Right atrium auricular region (tissue), 2 donors: ENCODE data around the gene TOMM22. TPM values are rescaled to one million over a fixed set of nuclear protein-coding genes. Genes with fewer than 3 reads are reported as not detected.

Source experiments
- DNase-seq: peaks from one replicate; pipeline ENCODE4 v3.0.0-alpha.2; 2019; ENCODE audit warnings: low spot score
- H3K27ac ChIP-seq, 2 donors: fragments of 200-600 bp; sonication (generic); 1 replicate in 1 of 2; 2 replicates in 1 of 2; pipeline ENCODE4 v1.5.1; 2016 to 2019
- H3K27me3 ChIP-seq, 2 donors: fragments of 200-600 bp; sonication (generic); one replicate each; pipeline versions ENCODE4 v1.5.1 to v1.6.0; 2017 to 2019
- H3K36me3 ChIP-seq: fragments of 200-600 bp; sonication (generic); one replicate; pipeline ENCODE4 v1.5.1; 2016
- H3K4me1 ChIP-seq, 2 donors: fragments of 200-600 bp; sonication (generic); one replicate each; pipeline versions ENCODE4 v1.5.1 to v1.6.0; 2017 to 2019
- H3K4me3 ChIP-seq, 2 donors: fragments of 200-600 bp; sonication (generic); 1 replicate in 1 of 2; 2 replicates in 1 of 2; pipeline ENCODE4 v1.5.1; 2017 to 2019; ENCODE audit warnings: mild to moderate bottlenecking in 1 of 2, moderate library complexity in 1 of 2
- H3K9me3 ChIP-seq, 2 donors: fragments of 200-600 bp; sonication (generic); one replicate each; pipeline ENCODE4 v1.5.1; 2019
- CTCF ChIP-seq, 2 donors: fragments of 200-600 bp; sonication (generic); IDR thresholded peaks; one replicate each; pipeline ENCODE4 v1.5.1; 2019; ENCODE audit warnings: antibody characterized with exemption in 2 of 2
- total RNA-seq, 2 donors: library from RNA; depleted of rRNA; stranded (reverse); fragments of >200 nt; gene quantifications; one replicate each; pipeline ENCODE4 v1.1.0, GENCODE V29; 2016

Gene TOMM22
- total RNA-seq, 2 donors from 2014 or later = 36.9 to 42.5 TPM

GRCh38 chr22:38733329-38733723 lies 51.6 kb downstream of the TOMM22 start:
- H3K9me3 ChIP-seq = no peaks in the 10 kb centered on the region
- H3K36me3 ChIP-seq = peaks cover 72% of the 10 kb centered on the region
- peak overlapping the region; percentile 70 to 76 for H3K27ac ChIP-seq
- H3K4me3 ChIP-seq = no peak overlapping the region
- H3K4me1 ChIP-seq = peaks cover 0 to 39% of the 10 kb centered on the region in 2 donors
- DNase-seq = no peak
- peak; percentile 60 to 73 for TF ChIP-seq CTCF (IDR thresholded peaks at IDR 0.05)
- no peaks in the 10 kb centered on the region for H3K27me3 ChIP-seq

GRCh38 chr22:38733724-38734381 lies 52.1 kb downstream of the TOMM22 start:
- no peaks in the 10 kb centered on the region for H3K9me3 ChIP-seq
- no peak for TF ChIP-seq CTCF (IDR thresholded peaks at IDR 0.05)
- peaks cover 72% of the 10 kb centered on the region for H3K36me3 ChIP-seq
- H3K4me1 ChIP-seq = peaks cover 0 to 39% of the 10 kb centered on the region in 2 donors
- no peak overlapping the region for H3K4me3 ChIP-seq
- DNase-seq = peak; percentile 72
- peak overlapping the region; percentile 70 to 76 for H3K27ac ChIP-seq
- H3K27me3 ChIP-seq = no peaks in the 10 kb centered on the region

- H3K4me3 ChIP-seq = no peak overlapping the region
- no peaks in the 10 kb centered on the region for H3K27me3 ChIP-seq
- DNase-seq = no peak
- H3K9me3 ChIP-seq = no peaks in the 10 kb centered on the region
- peak overlapping the region; percentile 70 to 76 for H3K27ac ChIP-seq
- TF ChIP-seq CTCF (IDR thresholded peaks at IDR 0.05) = no peak
- H3K36me3 ChIP-seq = peaks cover 72% of the 10 kb centered on the region
- peaks cover 0 to 39% of the 10 kb centered on the region in 2 donors for H3K4me1 ChIP-seq
These were observed 52.8 kb downstream of the TOMM22 start for GRCh38 chr22:38734421-38735100.

Other genes with a start within 250 kb of the TOMM22 start
- 10 to 100 TPM in 1 of 2 donors, 1 to 10 TPM in 1; 7.0 to 36.7 TPM for gene KCNJ4, start 226.8 kb upstream of the TOMM22 start, total RNA-seq
- gene KDELR3, start 213.9 kb upstream of the TOMM22 start, total RNA-seq = 1 to 10 TPM; 8.0 to 9.2 TPM
- gene DDX17, start 175.6 kb upstream of the TOMM22 start, total RNA-seq = 100 to 1,000 TPM; 161 to 178 TPM
- 10 to 100 TPM in 1 of 2 donors, under 1 TPM in 1; 0.82 to 16.3 TPM for gene DMC1, start 111.8 kb upstream of the TOMM22 start, total RNA-seq
- gene FAM227A, start 25.6 kb upstream of the TOMM22 start, total RNA-seq = 1 to 10 TPM in 1 of 2 donors, under 1 TPM in 1; 0.70 to 1.1 TPM
- gene CBY1, start 25.3 kb upstream of the TOMM22 start, total RNA-seq = 10 to 100 TPM; 23.0 to 27.9 TPM
- 10 to 100 TPM; 20.0 to 37.3 TPM for gene JOSD1, start 19.0 kb downstream of the TOMM22 start, total RNA-seq
- gene GTPBP1, start 24.0 kb downstream of the TOMM22 start, total RNA-seq = 10 to 100 TPM; 23.2 to 32.2 TPM
- 100 to 1,000 TPM; 155 to 252 TPM for gene SUN2, start 74.0 kb downstream of the TOMM22 start, total RNA-seq
- gene DNAL4, start 112.2 kb downstream of the TOMM22 start, total RNA-seq = 10 to 100 TPM; 12.3 TPM
- gene NPTXR, start 162.1 kb downstream of the TOMM22 start, total RNA-seq = 10 to 100 TPM; 18.0 to 24.6 TPM
- 10 to 100 TPM; 28.0 to 57.0 TPM for gene CBX6, start 190.3 kb downstream of the TOMM22 start, total RNA-seq